Endothelial cell of umbilical vein (primary cell): ENCODE measurements around the gene PYM1. TPM values are rescaled to one million over a fixed set of nuclear protein-coding genes. Genes with fewer than 3 reads are reported as not detected.

Source experiments
- BruUV-seq: library from RNA; stranded (reverse); fragments of 400-500 nt; replicated peaks from 2 replicates; lab custom pipeline; 2021; lab: Mats Ljungman, UMichigan
- CTCF ChIA-PET: fragments of 300-600, 350-600 bp; sonication (Branson Sonifier 250); formaldehyde crosslinking; loops from one replicate; lab custom pipeline; 2021; ENCODE audit warnings: antibody characterized with exemption, inconsistent platforms; lab: Charles Lee
- POLR2A ChIA-PET: fragments of 300-600, 350-600 bp; sonication (Branson Sonifier 250); formaldehyde crosslinking; loops from one replicate; lab custom pipeline; 2021; ENCODE audit warnings: antibody characterized with exemption, inconsistent platforms; lab: Charles Lee
- DNase-seq: peaks from one replicate; pipeline ENCODE4 v3.0.0-alpha.2; 2011; ENCODE audit warnings: low read depth, low spot score
- FAIRE-seq: peaks from 2 replicates; lab custom pipeline; 2011; peaks lifted over from hg19 to GRCh38; lab: Jason Lieb, UNC
- H2AFZ ChIP-seq: 2 replicates; pipeline ENCODE4 v1.6.0; 2012; ENCODE audit warnings: low read depth, low read length, control low read depth, inconsistent platforms
- H3K27ac ChIP-seq: 2 replicates; pipeline ENCODE4 v1.5.1; 2011; ENCODE audit warnings: low read depth, mild to moderate bottlenecking, control low read depth, low read length, moderate library complexity; ENCODE audit not compliant: insufficient read depth
- H3K27me3 ChIP-seq, 2 experiments: 2 replicates each; pipeline versions ENCODE4 v1.6.0 to v1.6.1; 2011; ENCODE audit warnings: low read length in 2 of 2, mixed read lengths in 1 of 2; ENCODE audit not compliant: control insufficient read depth in 2 of 2, insufficient read depth in 2 of 2
- H3K36me3 ChIP-seq, 2 experiments: 2 replicates in 1 of 2; 3 replicates in 1 of 2; pipeline ENCODE4 v1.5.1; 2011; ENCODE audit warnings: low read length in 2 of 2, mild to moderate bottlenecking in 1 of 2, moderate library complexity in 1 of 2; ENCODE audit not compliant: control insufficient read depth in 2 of 2, insufficient read depth in 2 of 2; ENCODE audit errors: extremely low read depth in 1 of 2
- H3K4me1 ChIP-seq: 3 replicates; pipeline ENCODE4 v1.5.1; 2011; ENCODE audit warnings: mild to moderate bottlenecking, low read length; ENCODE audit not compliant: control insufficient read depth, insufficient read depth; ENCODE audit errors: extremely low read depth
- H3K4me2 ChIP-seq: 2 replicates; pipeline ENCODE4 v1.6.1; 2011; ENCODE audit warnings: low read length, control low read depth, mixed read lengths; ENCODE audit not compliant: insufficient read depth
- H3K4me3 ChIP-seq, 3 experiments: fragments of 200-600 bp in 1 of 3; sonication (generic), shearing (Covaris generic) in 1 of 3; replicated peaks in 1 of 3; 2 replicates each; pipeline ENCODE4 v1.5.1; 2011 to 2016; ENCODE audit warnings: control low read depth in 3 of 3, low read length in 3 of 3, mild to moderate bottlenecking in 2 of 3, inconsistent platforms in 1 of 3, low read depth in 1 of 3, moderate library complexity in 1 of 3; ENCODE audit not compliant: insufficient read depth in 1 of 3
- H3K79me2 ChIP-seq: 2 replicates; pipeline ENCODE4 v1.6.0; 2012; ENCODE audit warnings: low read length, inconsistent platforms; ENCODE audit not compliant: control insufficient read depth, insufficient read depth
- H3K9ac ChIP-seq: replicated peaks from 2 replicates; pipeline ENCODE3; 2011; ENCODE audit warnings: low read length, control low read depth; ENCODE audit not compliant: insufficient read depth; ENCODE audit errors: extremely low read depth
- H3K9me1 ChIP-seq: replicated peaks from 3 replicates; pipeline ENCODE4 v1.6.0; 2011; ENCODE audit warnings: mild to moderate bottlenecking, low read length; ENCODE audit not compliant: control insufficient read depth, insufficient read depth; ENCODE audit errors: extremely low read depth
- H3K9me3 ChIP-seq: replicated peaks from 2 replicates; pipeline ENCODE4 v1.5.1; 2012; ENCODE audit warnings: low read length, inconsistent platforms; ENCODE audit not compliant: control insufficient read depth, insufficient read depth
- H4K20me1 ChIP-seq: replicated peaks from 2 replicates; pipeline ENCODE3; 2011; ENCODE audit warnings: mild to moderate bottlenecking, low read length; ENCODE audit not compliant: control insufficient read depth, insufficient read depth; ENCODE audit errors: extremely low read depth
- CTCF ChIP-seq, 2 donors: IDR thresholded peaks; 1 replicate in 1 of 2; 2 replicates in 1 of 2; pipeline ENCODE4 v1.5.1; 2011; ENCODE audit warnings: low read length in 2 of 2, mild to moderate bottlenecking in 2 of 2, moderate library complexity in 2 of 2, control low read depth in 1 of 2, inconsistent platforms in 1 of 2, low read depth in 1 of 2; ENCODE audit not compliant: insufficient read depth in 1 of 2; ENCODE audit errors: extremely low read depth in 1 of 2
- EZH2 ChIP-seq: IDR thresholded peaks from 2 replicates; pipeline ENCODE4 v1.6.1; 2012; ENCODE audit warnings: borderline replicate concordance, low read depth, mild to moderate bottlenecking, moderate library complexity, low read length, inconsistent platforms; ENCODE audit not compliant: severe bottlenecking
- FOS ChIP-seq: IDR thresholded peaks from 2 replicates; pipeline ENCODE4 v1.6.1; 2011; ENCODE audit warnings: mild to moderate bottlenecking, low read length, moderate library complexity, borderline replicate concordance; ENCODE audit not compliant: insufficient read depth
- GATA2 ChIP-seq: IDR thresholded peaks from 2 replicates; pipeline ENCODE4 v1.7.0; 2011; ENCODE audit warnings: low read depth, mild to moderate bottlenecking, moderate library complexity, mixed read lengths, low read length; ENCODE audit not compliant: insufficient read length, insufficient read depth
- JUN ChIP-seq: IDR thresholded peaks from 2 replicates; pipeline ENCODE4 v1.6.1; 2011; ENCODE audit warnings: borderline replicate concordance, low read depth; ENCODE audit not compliant: insufficient read length, insufficient read depth
- MYC ChIP-seq: IDR thresholded peaks from one replicate; pipeline ENCODE4 v1.6.1; 2011; ENCODE audit warnings: mild to moderate bottlenecking, low read depth, low read length
- POLR2A ChIP-seq: IDR thresholded peaks from 2 replicates; pipeline ENCODE4 v1.6.1; 2012; ENCODE audit warnings: low read depth, mild to moderate bottlenecking, control low read depth, low read length
- POLR2AphosphoS5 ChIP-seq: IDR thresholded peaks from 2 replicates; pipeline ENCODE4 v1.6.1; 2012; ENCODE audit warnings: low read depth, mild to moderate bottlenecking, control low read depth, low read length, moderate library complexity; ENCODE audit not compliant: insufficient read depth
- dilution Hi-C: fragments of 300-500 bp; cut with MboI; formaldehyde crosslinking; loops from one replicate; pipeline ENCODE4 v1.15.0; 2019; ENCODE audit warnings: low sequenced_read_pairs; ENCODE audit not compliant: extremely low pct_ligation_motif_present
- intact Hi-C: fragments of 100-400 bp; cut with micrococcal nuclease; formaldehyde crosslinking; loops from one replicate; pipeline ENCODE4 v1.10.0; 2022
- polyA plus RNA-seq, 4 experiments: library from polyadenylated mRNA; depleted of rRNA in 3 of 4; stranded (reverse) in 3 of 4; unstranded in 1 of 4; fragments of >200 nt; gene quantifications; 2 replicates each; pipeline versions ENCODE4 v1.2.1 to v1.2.3, GENCODE V29; 2011 to 2012; ENCODE audit warnings: missing spikeins in 1 of 4
- total RNA-seq: library from RNA; stranded (reverse); gene quantifications from 2 replicates; pipeline ENCODE4 v1.2.3, GENCODE V29; 2021
- TF ChIP-seq, protein P1 (sequence below): IDR thresholded peaks from 2 replicates; pipeline ENCODE4 v1.6.1; 2011; ENCODE audit not compliant: insufficient read depth, insufficient read length

The PYM1 gene
- total and polyA plus RNA-seq, 2 donors (not counting 3 experiments of a cell fraction or from before 2014, with no cell fraction given) = 18.7 to 23.5 TPM

- peak within 1 kb of the TSS; percentile 62 for H3K9ac ChIP-seq
- dilution Hi-C loops (no loop called here), intact Hi-C loops (loop anchor here (5.0 kb wide), 1 partner anchor 111 kb away; the partner anchor contains the start of gene RPS26)
- H3K27me3 ChIP-seq = no peaks in the 10 kb centered on the region
- peaks cover 39% of the 10 kb centered on the region for H3K4me1 ChIP-seq
- TF ChIP-seq CTCF (IDR thresholded peaks at IDR 0.05; ENCODE audit: extremely low read depth in 1 of 2, insufficient read depth in 1 of 2, low read depth in 1 of 2, low read length in 2 of 2) (peak; percentile 49 to 54), FOS (no peak)
- no peaks in the 10 kb centered on the region for H3K9me3 ChIP-seq
- H3K36me3 ChIP-seq = no peaks in the 10 kb centered on the region
- POLR2A ChIA-PET = interaction anchor here (0.7 to 1.1 kb wide), 2 partner anchors 43 to 113 kb away, joined by 3 read pairs; partner anchors contain the start of genes ORMDL2, RAB5B and SARNP
- H3K4me2 ChIP-seq = peak within 1 kb of the TSS; percentile 85
- FAIRE-seq (peak; percentile 84), DNase-seq (peak; percentile 70)
- no TSS peak for BruUV-seq
- peak within 1 kb of the TSS; percentile 86 for H2AFZ ChIP-seq
- no peaks in the 10 kb centered on the region for H3K9me1 ChIP-seq
- CTCF ChIA-PET = interaction anchor here (0.5 to 2.9 kb wide), 27 partner anchors 9 to 201 kb away, joined by 3 to 37 read pairs (median 4); partner anchors contain the start of genes DNAJC14, MMP19, ORMDL2 and RAB5B
- H3K79me2 ChIP-seq = peaks cover 10% of the 10 kb centered on the region
- H3K27ac ChIP-seq = peak within 1 kb of the TSS; percentile 42
- no peaks in the 10 kb centered on the region for H4K20me1 ChIP-seq
- H3K4me3 ChIP-seq = peak within 1 kb of the TSS; percentile 53 to 93 (median 70)
Observed at GRCh38 chr12:55930771-55931316, 3.1 kb upstream of the PYM1 start, which contains the start of gene DGKA. DGKA (plus strand) TSS chr12:55931162; CDS start chr12:55936504, 5,342 bp downstream.

DNA sequence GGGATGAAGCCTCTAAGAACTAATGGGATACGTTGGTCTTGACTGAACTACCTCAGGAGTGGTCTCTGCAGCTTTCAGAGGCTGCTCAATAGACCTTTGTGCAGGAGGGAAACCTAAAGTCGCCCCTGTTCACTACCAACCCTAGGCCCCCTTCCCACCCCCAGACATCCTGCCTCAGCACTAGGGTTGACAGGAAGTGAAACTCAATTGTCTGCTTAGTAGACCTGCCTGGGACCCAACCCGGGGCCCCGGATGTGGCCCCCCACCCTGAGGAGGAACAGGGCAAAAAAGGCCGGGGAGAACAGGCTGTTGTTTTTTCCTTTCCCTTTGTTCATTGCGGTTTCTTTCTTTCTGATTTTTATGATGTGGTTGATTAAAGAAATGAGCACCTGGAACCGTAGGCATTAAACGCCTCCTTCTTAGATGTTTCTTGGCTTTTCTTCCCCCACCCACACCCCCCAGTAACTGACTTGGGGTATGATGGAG, 1.7 kb upstream of the PYM1 start:
- peaks cover 42% of the 10 kb centered on the region for H3K4me1 ChIP-seq
- intact Hi-C loops = no loop called here
- no peak overlapping the region for H3K4me3 ChIP-seq
- H3K79me2 ChIP-seq = peaks cover 20% of the 10 kb centered on the region
- no peaks in the 10 kb centered on the region for H3K9me3 ChIP-seq
- no peaks in the 10 kb centered on the region for H3K9me1 ChIP-seq
- no peak overlapping the region for H2AFZ ChIP-seq
- H3K4me2 ChIP-seq = no peak overlapping the region
- BruUV-seq = no TSS peak
- H3K9ac ChIP-seq = no peak overlapping the region
- TF ChIP-seq GATA2 (no peak), POLR2A (no peak), MYC (no peak), EZH2 (no peak), FOS (no peak), JUN (no peak), POLR2AphosphoS5 (no peak), CTCF (IDR thresholded peaks at IDR 0.05; ENCODE audit: extremely low read depth in 1 of 2, insufficient read depth in 1 of 2, low read depth in 1 of 2, low read length in 2 of 2) (no peak)
- TF ChIP-seq, protein P1, sequence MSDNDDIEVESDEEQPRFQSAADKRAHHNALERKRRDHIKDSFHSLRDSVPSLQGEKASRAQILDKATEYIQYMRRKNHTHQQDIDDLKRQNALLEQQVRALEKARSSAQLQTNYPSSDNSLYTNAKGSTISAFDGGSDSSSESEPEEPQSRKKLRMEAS = no peak
- H3K36me3 ChIP-seq = no peaks in the 10 kb centered on the region
- H4K20me1 ChIP-seq = no peaks in the 10 kb centered on the region
- DNase-seq (no peak), FAIRE-seq (no peak)
- POLR2A ChIA-PET = interaction anchor here (0.5 kb wide), 1 partner anchor 80 kb away, joined by 9 read pairs; no protein-coding TSS in a partner anchor
- CTCF ChIA-PET = interaction anchor here (1.2 kb wide), 1 partner anchor 115 kb away, joined by 4 read pairs; no protein-coding TSS in a partner anchor
- dilution Hi-C loops = no loop called here
- no peaks in the 10 kb centered on the region for H3K27me3 ChIP-seq
- no peak overlapping the region for H3K27ac ChIP-seq
